OCI-LY7 (cell line): ENCODE measurements around the gene TLCD1. TPM values are rescaled to one million over a fixed set of nuclear protein-coding genes. Genes with fewer than 3 reads are reported as not detected.

Experiments
- BruUV-seq: library from RNA; stranded (reverse); fragments of 400-500 nt; replicated peaks from 2 replicates; lab custom pipeline; 2021; lab: Mats Ljungman, UMichigan
- CTCF ChIA-PET: fragments of 300-600 bp; sonication (Branson Sonifier 250); formaldehyde crosslinking; loops from one replicate; lab custom pipeline; 2022; ENCODE audit warnings: antibody characterized with exemption; ENCODE audit not compliant: unreplicated experiment; lab: Charles Lee
- POLR2A ChIA-PET: fragments of 300-600 bp; sonication (Branson Sonifier 250); formaldehyde crosslinking; loops from one replicate; lab custom pipeline; 2022; ENCODE audit warnings: antibody characterized with exemption; lab: Charles Lee
- DNase-seq: peaks from one replicate; pipeline ENCODE4 v3.0.0-alpha.2; 2015; ENCODE audit warnings: low spot score
- H2AFZ ChIP-seq: fragments of 200-600 bp; sonication (generic), shearing (Covaris generic); 2 replicates; pipeline ENCODE4 v1.6.1; 2014; ENCODE audit warnings: mild to moderate bottlenecking, antibody characterized with exemption, low read length, moderate library complexity
- H3K27ac ChIP-seq: fragments of 200-600 bp; sonication (generic); 2 replicates; pipeline ENCODE4 v1.5.1; 2014; ENCODE audit warnings: mixed run types, low read depth, mild to moderate bottlenecking, moderate library complexity, low read length, inconsistent platforms; ENCODE audit not compliant: poor library complexity, severe bottlenecking
- H3K36me3 ChIP-seq: fragments of 200-600 bp; sonication (generic); 2 replicates; pipeline ENCODE4 v1.6.1; 2014; ENCODE audit warnings: mild to moderate bottlenecking, antibody characterized with exemption, low read length, moderate library complexity, mixed read lengths; ENCODE audit not compliant: insufficient read depth
- H3K4me1 ChIP-seq: fragments of 200-600 bp; sonication (generic); 2 replicates; pipeline ENCODE4 v1.5.1; 2014; ENCODE audit warnings: mild to moderate bottlenecking, low read length; ENCODE audit not compliant: insufficient read depth, poor library complexity, severe bottlenecking
- H3K4me2 ChIP-seq: fragments of 200-600 bp; sonication (generic); 2 replicates; pipeline ENCODE4 v1.6.1; 2014; ENCODE audit warnings: mild to moderate bottlenecking, low read length
- H3K4me3 ChIP-seq: fragments of 200-600 bp; sonication (generic); 2 replicates; pipeline ENCODE4 v1.5.1; 2014; ENCODE audit warnings: mild to moderate bottlenecking, low read depth, low read length; ENCODE audit not compliant: poor library complexity, severe bottlenecking
- H3K79me2 ChIP-seq: fragments of 200-600 bp; sonication (generic); 2 replicates; pipeline ENCODE4 v1.6.1; 2016; ENCODE audit warnings: low read depth, mild to moderate bottlenecking, low read length, moderate library complexity, mixed read lengths; ENCODE audit not compliant: insufficient read depth
- H3K9me2 ChIP-seq: fragments of 200-600 bp; sonication (generic); 2 replicates; pipeline ENCODE4 v1.6.1; 2016; ENCODE audit warnings: mild to moderate bottlenecking, low read length, mixed read lengths; ENCODE audit not compliant: insufficient read depth
- H3K9me3 ChIP-seq: fragments of 200-600 bp; sonication (generic); 2 replicates; pipeline ENCODE4 v1.6.1; 2014; ENCODE audit warnings: mild to moderate bottlenecking, mixed run types, low read length, mixed read lengths
- H4K20me1 ChIP-seq: fragments of 200-600 bp; sonication (generic); 2 replicates; pipeline ENCODE4 v1.6.1; 2014; ENCODE audit warnings: mild to moderate bottlenecking, antibody characterized with exemption, low read length, moderate library complexity, mixed read lengths; ENCODE audit not compliant: insufficient read depth
- EZH2phosphoT487 ChIP-seq: fragments of 200-600 bp; sonication (generic); IDR thresholded peaks from 2 replicates; pipeline ENCODE4 v1.6.1; 2018; ENCODE audit warnings: low read depth, borderline replicate concordance, mild to moderate bottlenecking, mixed run types, antibody characterized with exemption, low read length, moderate library complexity, mixed read lengths
- intact Hi-C: fragments of 100-400 bp; cut with micrococcal nuclease; formaldehyde crosslinking; loops from one replicate; pipeline ENCODE4 v1.10.0; 2022; ENCODE audit not compliant: unreplicated experiment
- total RNA-seq, 2 experiments: library from RNA; depleted of rRNA in 1 of 2; stranded (reverse); fragments of >200 nt in 1 of 2; shearing (Covaris generic) in 1 of 2; gene quantifications; 2 replicates each; pipeline ENCODE4 v1.2.3, GENCODE V29; 2014 to 2022
- TF ChIP-seq, protein P1 (sequence below): fragments of 200-600 bp; sonication (generic); conservative IDR thresholded peaks from 2 replicates; pipeline ENCODE4 v1.5.1; 2014; ENCODE audit warnings: mild to moderate bottlenecking, antibody characterized with exemption, low read length, moderate library complexity, mixed read lengths

Gene TLCD1
- total RNA-seq, 2 experiments from 2014 or later = 0.28 to 2.5 TPM

DNA sequence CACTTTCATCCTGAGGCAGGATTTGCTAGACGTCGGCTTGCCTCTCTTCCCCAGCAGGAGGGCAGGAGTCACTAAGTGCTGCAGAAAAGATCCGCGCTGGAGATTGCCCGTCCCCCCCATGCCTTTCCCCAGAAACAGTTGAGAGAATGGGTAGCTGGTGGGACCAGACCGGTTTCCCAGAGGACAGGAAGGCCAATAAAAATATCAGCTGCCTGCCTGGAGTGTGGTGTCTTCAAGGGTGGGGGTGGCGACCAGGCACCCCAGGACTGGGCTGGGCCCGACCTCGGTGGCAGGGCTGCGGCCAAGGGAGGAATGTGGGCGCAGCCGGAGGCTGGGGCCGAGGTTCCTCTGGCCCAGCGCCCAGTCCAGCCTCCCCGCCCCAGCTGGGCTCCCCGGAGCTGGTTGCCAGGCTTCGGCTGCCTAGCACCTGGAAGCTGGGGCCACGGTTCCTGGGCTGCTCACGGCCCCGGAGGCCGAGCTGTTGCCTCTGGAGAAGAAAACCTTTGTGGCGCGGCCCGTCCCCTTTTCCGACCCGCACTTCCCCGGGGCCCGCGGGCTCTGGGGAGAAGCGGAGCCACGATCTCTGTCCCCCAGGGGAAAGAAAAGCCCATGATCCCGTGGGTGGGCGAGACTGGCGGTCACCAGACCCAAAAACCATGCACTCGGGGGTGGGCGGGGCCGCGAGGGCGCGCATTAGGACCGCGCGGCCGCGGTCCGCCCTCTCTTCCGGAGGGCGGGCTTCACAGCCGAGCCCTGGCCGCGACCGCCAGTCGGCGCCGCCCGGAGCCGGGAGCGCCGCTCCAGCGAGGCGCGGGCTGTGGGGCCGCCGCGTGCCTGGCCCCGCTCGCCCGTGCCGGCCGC is 17.4 kb upstream of the TLCD1 start, which contains the start of gene TRAF4:
Gene TRAF4, plus strand, starts transcription at position 769 of the 861 bp plus-strand sequence. CDS start 102 bp downstream, outside the sequence.
- Histone ChIP-seq H3K4me3 (peak within 1 kb of the TSS; percentile 98), H3K79me2 (peaks cover 43% of the 10 kb centered on the region), H3K9me3 (peaks cover 3% of the 10 kb centered on the region; the same call in 1 of the 2 replicates), H3K4me1 (peaks cover 73% of the 10 kb centered on the region), H4K20me1 (peaks cover 25% of the 10 kb centered on the region), H3K4me2 (peak within 1 kb of the TSS; percentile 96), H3K36me3 (peaks cover 60% of the 10 kb centered on the region), H2AFZ (no peak within 1 kb of the TSS), H3K27ac (peak within 1 kb of the TSS; percentile 95), H3K9me2 (no peaks in the 10 kb centered on the region)
- BruUV-seq = no TSS peak
- peak; percentile 92 for DNase-seq
- ChIA-PET CTCF (interaction anchor here (0.6 kb wide), 1 partner anchor 45 kb away, joined by 3 read pairs; no protein-coding TSS in a partner anchor), POLR2A (interaction anchor here (0.6 to 5.6 kb wide), 4 partner anchors 10 to 1024 kb away, joined by 3 to 56 read pairs (median 4); partner anchors contain the start of genes NEK8, RPL23A and TLCD1)
- intact Hi-C loops = loop anchor here (1.0 kb wide), 1 partner anchor 15 kb away; the partner anchor contains the start of gene NEK8
- TF ChIP-seq, protein P1, sequence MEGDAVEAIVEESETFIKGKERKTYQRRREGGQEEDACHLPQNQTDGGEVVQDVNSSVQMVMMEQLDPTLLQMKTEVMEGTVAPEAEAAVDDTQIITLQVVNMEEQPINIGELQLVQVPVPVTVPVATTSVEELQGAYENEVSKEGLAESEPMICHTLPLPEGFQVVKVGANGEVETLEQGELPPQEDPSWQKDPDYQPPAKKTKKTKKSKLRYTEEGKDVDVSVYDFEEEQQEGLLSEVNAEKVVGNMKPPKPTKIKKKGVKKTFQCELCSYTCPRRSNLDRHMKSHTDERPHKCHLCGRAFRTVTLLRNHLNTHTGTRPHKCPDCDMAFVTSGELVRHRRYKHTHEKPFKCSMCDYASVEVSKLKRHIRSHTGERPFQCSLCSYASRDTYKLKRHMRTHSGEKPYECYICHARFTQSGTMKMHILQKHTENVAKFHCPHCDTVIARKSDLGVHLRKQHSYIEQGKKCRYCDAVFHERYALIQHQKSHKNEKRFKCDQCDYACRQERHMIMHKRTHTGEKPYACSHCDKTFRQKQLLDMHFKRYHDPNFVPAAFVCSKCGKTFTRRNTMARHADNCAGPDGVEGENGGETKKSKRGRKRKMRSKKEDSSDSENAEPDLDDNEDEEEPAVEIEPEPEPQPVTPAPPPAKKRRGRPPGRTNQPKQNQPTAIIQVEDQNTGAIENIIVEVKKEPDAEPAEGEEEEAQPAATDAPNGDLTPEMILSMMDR = no peak
- no peak for TF ChIP-seq EZH2phosphoT487

DNA sequence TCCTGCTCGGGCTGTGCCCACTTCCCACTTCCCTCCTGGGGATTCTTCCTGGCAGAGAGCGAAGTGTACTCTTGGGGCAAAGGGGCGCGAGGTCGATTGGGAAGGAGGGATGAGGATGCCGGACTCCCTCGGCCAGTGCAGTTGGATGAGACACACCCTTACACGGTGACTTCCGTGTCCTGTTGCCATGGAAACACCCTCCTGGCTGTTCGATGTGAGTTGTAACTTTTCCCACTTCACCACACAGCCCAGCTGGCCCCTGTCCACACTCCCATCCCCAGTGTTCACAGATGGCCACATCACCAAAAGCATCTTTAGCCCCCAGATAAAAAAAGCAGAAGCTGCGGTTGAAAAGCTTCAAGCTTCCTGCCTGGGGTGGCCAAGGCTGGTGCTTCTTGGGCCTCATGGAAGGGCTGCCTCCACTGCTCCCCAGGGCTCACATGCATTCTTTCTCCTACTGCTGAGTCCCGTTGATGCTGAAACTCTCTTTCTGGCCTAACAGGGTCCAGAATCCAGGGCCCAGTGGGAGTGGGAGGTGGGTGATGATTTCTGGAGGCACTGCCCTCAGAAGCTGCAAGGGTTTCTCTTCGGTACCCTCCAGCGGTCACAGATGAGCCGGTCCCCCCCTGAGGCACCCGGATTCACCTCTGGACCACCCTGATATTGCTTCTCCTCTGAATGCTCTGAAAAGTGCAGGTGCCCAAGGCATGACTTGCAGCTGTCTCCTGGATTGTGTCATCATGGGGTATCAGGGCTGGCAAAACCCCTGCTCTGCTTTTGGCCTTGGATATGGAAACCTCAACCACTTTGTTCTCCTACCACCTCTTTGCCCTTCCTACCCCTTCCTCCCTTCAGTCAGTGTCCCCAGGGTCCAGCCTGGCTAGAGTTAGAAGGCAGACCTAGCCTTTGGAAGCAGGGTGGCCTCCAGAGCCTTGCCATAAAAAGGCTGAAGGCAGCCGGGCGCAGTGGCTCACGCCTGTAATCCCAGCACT is 15.6 kb upstream of the TLCD1 start:
- Histone ChIP-seq H3K9me3 (peaks cover 3% of the 10 kb centered on the region; the same call in 1 of the 2 replicates), H2AFZ (no peak overlapping the region), H3K27ac (peak overlapping the region; percentile 95), H3K36me3 (peaks cover 46% of the 10 kb centered on the region), H3K4me3 (peak overlapping the region; percentile 38), H3K4me2 (peak overlapping the region; percentile 87), H3K9me2 (no peaks in the 10 kb centered on the region), H3K4me1 (peaks cover 80% of the 10 kb centered on the region), H3K79me2 (peaks cover 37% of the 10 kb centered on the region), H4K20me1 (peaks cover 18% of the 10 kb centered on the region)
- DNase-seq = peak; percentile 93
- no TSS peak for BruUV-seq
- CTCF ChIA-PET = interaction anchor here (0.6 to 2.4 kb wide), 2 partner anchors 8 to 14 kb away, joined by 3 to 11 read pairs; partner anchors contain the start of gene NEK8
- POLR2A ChIA-PET = interaction anchor here (1.2 to 5.6 kb wide), 3 partner anchors 14 to 177 kb away, joined by 3 to 56 read pairs (median 7); partner anchors contain the start of genes NEK8, RPL23A and TLCD1
- TF ChIP-seq, protein P1 = no peak
- TF ChIP-seq EZH2phosphoT487 = no peak
- intact Hi-C loops = no loop called here
